IMR-90 (cell line): ENCODE measurements around the gene GNAO1. TPM values are rescaled to one million over a fixed set of nuclear protein-coding genes. Genes with fewer than 3 reads are reported as not detected.

ENCODE experiments used
- ATAC-seq: fragments of 200-7000 bp; cut with Tn5 transposase; 2 replicates; pipeline ENCODE4 v1.9.1; 2020; ENCODE audit warnings: low read depth, mild to moderate bottlenecking, moderate library complexity
- BruUV-seq: library from RNA; stranded (reverse); fragments of 400-500 nt; replicated peaks from 2 replicates; lab custom pipeline; 2021; lab: Mats Ljungman, UMichigan
- CTCF ChIA-PET: fragments of 300-600 bp; formaldehyde crosslinking; extraction: SDS; loops from one replicate; lab custom pipeline; 2021; ENCODE audit warnings: antibody characterized with exemption; lab: Yijun Ruan, JAX
- POLR2A ChIA-PET: fragments of 300-600 bp; sonication (Branson Sonifier 250); formaldehyde crosslinking; loops from one replicate; lab custom pipeline; 2022; ENCODE audit warnings: antibody characterized with exemption; ENCODE audit not compliant: unreplicated experiment; lab: Charles Lee
- DNase-seq: peaks from one replicate; pipeline ENCODE4 v3.0.0; 2013
- H2AFZ ChIP-seq: replicated peaks from 2 replicates; pipeline ENCODE3; 2013; ENCODE audit warnings: low read length, mild to moderate bottlenecking; ENCODE audit not compliant: poor library complexity
- H2AK5ac ChIP-seq: 2 replicates; pipeline ENCODE4 v1.6.1; 2013; ENCODE audit warnings: low read depth, low read length, inconsistent platforms
- H2AK9ac ChIP-seq: replicated peaks from 2 replicates; pipeline ENCODE3; 2013; ENCODE audit warnings: mild to moderate bottlenecking, low read depth, low read length, moderate library complexity; ENCODE audit not compliant: poor library complexity
- H2BK120ac ChIP-seq: 2 replicates; pipeline ENCODE4 v1.6.1; 2013; ENCODE audit warnings: low read depth, low read length, inconsistent platforms
- H2BK15ac ChIP-seq: 3 replicates; pipeline ENCODE4 v1.6.1; 2013; ENCODE audit warnings: low read depth, low read length, inconsistent platforms
- H2BK20ac ChIP-seq: 2 replicates; pipeline ENCODE4 v1.6.1; 2013; ENCODE audit warnings: low read depth, mild to moderate bottlenecking, inconsistent platforms, low read length, moderate library complexity
- H2BK5ac ChIP-seq: 2 replicates; pipeline ENCODE4 v1.6.1; 2013; ENCODE audit warnings: mild to moderate bottlenecking, low read depth, low read length, inconsistent platforms; ENCODE audit not compliant: poor library complexity, severe bottlenecking
- H3K14ac ChIP-seq: replicated peaks from 2 replicates; pipeline ENCODE4 v1.6.1; 2013; ENCODE audit warnings: low read depth, low read length, inconsistent platforms
- H3K18ac ChIP-seq: 2 replicates; pipeline ENCODE4 v1.6.1; 2013; ENCODE audit warnings: low read depth, low read length, control low read depth
- H3K23ac ChIP-seq: 2 replicates; pipeline ENCODE4 v1.6.1; 2013; ENCODE audit warnings: low read depth, low read length, inconsistent platforms
- H3K27ac ChIP-seq: 2 replicates; pipeline ENCODE4 v1.5.1; 2013; ENCODE audit warnings: mild to moderate bottlenecking, control low read depth, low read length; ENCODE audit not compliant: insufficient read depth
- H3K27me3 ChIP-seq: 2 replicates; pipeline ENCODE4 v1.6.1; 2013; ENCODE audit warnings: low read length; ENCODE audit not compliant: control insufficient read depth, insufficient read depth
- H3K36me3 ChIP-seq: 2 replicates; pipeline ENCODE4 v1.6.1; 2013; ENCODE audit warnings: low read length, mixed read lengths; ENCODE audit not compliant: control insufficient read depth, insufficient read depth
- H3K4ac ChIP-seq: 2 replicates; pipeline ENCODE4 v1.6.1; 2013; ENCODE audit warnings: low read depth, low read length, inconsistent platforms
- H3K4me1 ChIP-seq: 2 replicates; pipeline ENCODE4 v1.6.1; 2013; ENCODE audit warnings: low read length, mixed read lengths; ENCODE audit not compliant: control insufficient read depth, insufficient read depth
- H3K4me2 ChIP-seq: 2 replicates; pipeline ENCODE4 v1.6.1; 2013; ENCODE audit warnings: low read depth, mild to moderate bottlenecking, control low read depth, low read length, moderate library complexity
- H3K4me3 ChIP-seq: 2 replicates; pipeline ENCODE4 v1.5.1; 2013; ENCODE audit warnings: low read depth, mild to moderate bottlenecking, control low read depth, low read length, moderate library complexity; ENCODE audit not compliant: insufficient read depth
- H3K56ac ChIP-seq: 2 replicates; pipeline ENCODE4 v1.6.1; 2013; ENCODE audit warnings: low read length, inconsistent platforms; ENCODE audit not compliant: insufficient read depth; ENCODE audit errors: extremely low read depth
- H3K79me1 ChIP-seq, 2 experiments: 2 replicates each; pipeline ENCODE4 v1.6.1; 2013; ENCODE audit warnings: low read length in 2 of 2, inconsistent platforms in 1 of 2, low read depth in 1 of 2
- H3K9ac ChIP-seq: 2 replicates; pipeline ENCODE4 v1.6.1; 2013; ENCODE audit warnings: low read depth, low read length, control low read depth
- H3K9me1 ChIP-seq: 2 replicates; pipeline ENCODE4 v1.6.1; 2013; ENCODE audit warnings: low read length, inconsistent platforms; ENCODE audit not compliant: insufficient read depth
- H3K9me3 ChIP-seq: 2 replicates; pipeline ENCODE4 v1.6.1; 2013; ENCODE audit warnings: low read length; ENCODE audit not compliant: control insufficient read depth, insufficient read depth
- H4K20me1 ChIP-seq: 2 replicates; pipeline ENCODE4 v1.6.1; 2013; ENCODE audit warnings: low read length, inconsistent platforms; ENCODE audit not compliant: insufficient read depth
- H4K5ac ChIP-seq: 2 replicates; pipeline ENCODE4 v1.6.1; 2013; ENCODE audit warnings: mild to moderate bottlenecking, low read depth, low read length, control low read depth
- H4K8ac ChIP-seq, 2 experiments: 2 replicates each; pipeline ENCODE4 v1.6.1; 2013; ENCODE audit warnings: low read depth in 2 of 2, low read length in 2 of 2, control low read depth in 1 of 2, inconsistent platforms in 1 of 2
- H4K91ac ChIP-seq: 2 replicates; pipeline ENCODE4 v1.6.1; 2013; ENCODE audit warnings: low read depth, low read length, inconsistent platforms; ENCODE audit not compliant: insufficient read depth
- BHLHE40 ChIP-seq: fragments of 150-350 bp; IDR thresholded peaks from 2 replicates; pipeline ENCODE4 v1.6.1; 2016; ENCODE audit warnings: mild to moderate bottlenecking, low read depth, low read length
- CEBPB ChIP-seq: IDR thresholded peaks from 2 replicates; pipeline ENCODE4 v1.6.1; 2012; ENCODE audit warnings: low read depth, low read length, improper control_type of control experiment
- CHD1 ChIP-seq: IDR thresholded peaks from 2 replicates; pipeline ENCODE4 v1.6.1; 2012; ENCODE audit warnings: low read depth, low read length, improper control_type of control experiment
- CTCF ChIP-seq: conservative IDR thresholded peaks from 2 replicates; pipeline ENCODE4 v1.5.1; 2012; ENCODE audit warnings: mild to moderate bottlenecking, low read depth, low read length, improper control_type of control experiment
- ELK1 ChIP-seq: fragments of 150-350 bp; IDR thresholded peaks from 2 replicates; pipeline ENCODE4 v1.6.1; 2016; ENCODE audit warnings: low read depth, mild to moderate bottlenecking, low read length, moderate library complexity, borderline replicate concordance
- FOS ChIP-seq: fragments of 150-350 bp; IDR thresholded peaks from 2 replicates; pipeline ENCODE4 v1.6.1; 2016; ENCODE audit warnings: low read depth, low read length
- MAFK ChIP-seq: IDR thresholded peaks from 2 replicates; pipeline ENCODE4 v1.6.1; 2012; ENCODE audit warnings: low read depth, low read length, improper control_type of control experiment
- MAZ ChIP-seq: IDR thresholded peaks from 2 replicates; pipeline ENCODE4 v1.6.1; 2012; ENCODE audit warnings: low read depth, mild to moderate bottlenecking, low read length, improper control_type of control experiment, moderate library complexity, borderline replicate concordance
- MXI1 ChIP-seq: IDR thresholded peaks from 2 replicates; pipeline ENCODE4 v1.6.1; 2012; ENCODE audit warnings: low read depth, mild to moderate bottlenecking, low read length, moderate library complexity, borderline replicate concordance
- NFE2L2 ChIP-seq: fragments of 150-350 bp; IDR thresholded peaks from 2 replicates; pipeline ENCODE4 v1.6.1; 2016; ENCODE audit warnings: low read depth, mild to moderate bottlenecking, low read length
- POLR2A ChIP-seq: IDR thresholded peaks from 2 replicates; pipeline ENCODE4 v1.6.1; 2012; ENCODE audit warnings: mild to moderate bottlenecking, low read depth, low read length
- RAD21 ChIP-seq: IDR thresholded peaks from 2 replicates; pipeline ENCODE4 v1.6.1; 2012; ENCODE audit warnings: low read length, improper control_type of control experiment
- RCOR1 ChIP-seq: IDR thresholded peaks from 2 replicates; pipeline ENCODE4 v1.6.1; 2012; ENCODE audit warnings: mild to moderate bottlenecking, low read length, improper control_type of control experiment; ENCODE audit not compliant: insufficient replicate concordance
- SMC3 ChIP-seq: fragments of 150-350 bp; IDR thresholded peaks from 2 replicates; pipeline ENCODE4 v1.6.1; 2016; ENCODE audit warnings: low read depth, mild to moderate bottlenecking, antibody characterized with exemption, low read length, moderate library complexity
- USF2 ChIP-seq: fragments of 150-350 bp; IDR thresholded peaks from 2 replicates; pipeline ENCODE4 v1.6.1; 2017; ENCODE audit warnings: mild to moderate bottlenecking, antibody characterized with exemption, low read length, low read depth
- WGBS, 2 experiments: methylation state at CpG; one replicate each; pipeline versions ENCODE4 v1.1.5 to v1.1.7; 2013; ENCODE audit warnings: missing lambda C conversion rate in 2 of 2; ENCODE audit not compliant: insufficient read length in 1 of 2; ENCODE audit errors: extremely low coverage in 2 of 2; 5-methylcytosine and 5-hydroxymethylcytosine counted together
- dilution Hi-C: fragments of 300-500 bp; cut with HindIII; formaldehyde crosslinking; loops from one replicate; pipeline ENCODE4 v1.14.3; 2018; ENCODE audit warnings: low sequenced_read_pairs; ENCODE audit not compliant: unreplicated experiment
- in situ Hi-C: fragments of 300-500 bp; cut with MboI; formaldehyde crosslinking; loops from 3 replicates; pipeline ENCODE4 v1.14.3; 2019; ENCODE audit warnings: low sequenced_read_pairs, inconsistent platforms, mixed read lengths
- intact Hi-C: fragments of 100-400 bp; cut with micrococcal nuclease; formaldehyde crosslinking; loops from 2 replicates; pipeline ENCODE4 v1.10.0; 2022
- polyA plus RNA-seq, 3 experiments: library from polyadenylated mRNA; depleted of rRNA; stranded (reverse); fragments of >200 nt; gene quantifications; 2 replicates each; pipeline ENCODE4 v1.2.3, GENCODE V29; 2012; ENCODE audit warnings: low replicate concordance in 1 of 3
- total RNA-seq: library from RNA; depleted of rRNA; stranded (reverse); fragments of >200 nt; gene quantifications from 2 replicates; pipeline ENCODE4 v1.2.3, GENCODE V29; 2012

The GNAO1 gene
- total and polyA plus RNA-seq, 2 of the 4 experiments (the other 2 are of a cell fraction) = under 0.01 to 0.07 TPM

- Histone ChIP-seq H3K9me3 (no peaks in the 10 kb centered on the region), H2BK5ac (no peak overlapping the region), H2AK5ac (no peak overlapping the region), H2AK9ac (no peak overlapping the region), H3K27ac (no peak overlapping the region), H4K5ac (no peak overlapping the region), H4K91ac (no peak overlapping the region), H3K4me2 (no peak overlapping the region), H3K56ac (no peak overlapping the region), H3K27me3 (no peaks in the 10 kb centered on the region), H3K9ac (no peak overlapping the region), H3K36me3 (peaks cover 49% of the 10 kb centered on the region), H3K23ac (no peak overlapping the region), H4K20me1 (no peaks in the 10 kb centered on the region), H2BK20ac (no peak overlapping the region), H4K8ac (no peak overlapping the region), H2BK15ac (no peak overlapping the region), H3K4me3 (no peak overlapping the region), H3K9me1 (peaks cover 8% of the 10 kb centered on the region; the same call in 1 of the 2 replicates), H3K4me1 (peaks cover 2% of the 10 kb centered on the region; the same call in 1 of the 2 replicates), H3K4ac (no peak overlapping the region), H3K79me1 (peaks cover 15 to 24% of the 10 kb centered on the region in 2 experiments), H3K18ac (no peak overlapping the region), H2BK120ac (no peak overlapping the region), H2AFZ (no peak overlapping the region), H3K14ac (no peak overlapping the region)
- intact Hi-C loops = no loop called here
- CTCF ChIA-PET = no interaction called here
- WGBS, 2 experiments = 95% methylated on average over 3 of the region's 7 CpGs; no CpG with 5 or more reads in 1 of the 2 experiments
- BruUV-seq = no TSS peak
- dilution Hi-C loops = no loop called here
- no peak for DNase-seq
- TF ChIP-seq CEBPB = no peak
- TF ChIP-seq NFE2L2 = no peak
- no peak for TF ChIP-seq POLR2A
- TF ChIP-seq RCOR1 = no peak
- no peak for TF ChIP-seq MAZ
- TF ChIP-seq RAD21 = no peak
- TF ChIP-seq USF2 = no peak
- no peak for TF ChIP-seq SMC3
- TF ChIP-seq CTCF = no peak
- TF ChIP-seq CHD1 = no peak
- TF ChIP-seq ELK1 = no peak
- TF ChIP-seq MXI1 = no peak
- no peak for TF ChIP-seq FOS
- TF ChIP-seq BHLHE40 = no peak
- no peak for TF ChIP-seq MAFK
- no peak; the same call in 1 of the 2 replicates for ATAC-seq
- POLR2A ChIA-PET = no interaction called here
- in situ Hi-C loops = loop anchor here (25.0 kb wide), 1 partner anchor 878 kb away; the partner anchor contains the start of gene MMP2
Measured at GRCh38 chr16:56365552-56365951, 174.3 kb downstream of the GNAO1 start.
